Right renal pelvis (tissue), 4 donors: ENCODE measurements around the gene RAB33A. TPM values are rescaled to one million over a fixed set of nuclear protein-coding genes. Genes with fewer than 3 reads are reported as not detected.
"Not testable (repeated sequence)": the region's sequence is repeated elsewhere in the genome, so short reads cannot be mapped to it uniquely, and the experiment has no call there.

Experiments used
- DNase-seq, 4 donors: peaks; one replicate each; pipeline ENCODE4 v3.0.0-alpha.2; 2013; ENCODE audit warnings: low read depth in 4 of 4, low spot score in 3 of 4, missing footprints in 1 of 4
- polyA plus RNA-seq, 4 donors: library from polyadenylated mRNA; unstranded; fragments of 120-200 nt; gene quantifications; one replicate each; pipeline ENCODE4 v1.2.1, GENCODE V29; 2013; ENCODE audit not compliant: insufficient read length in 4 of 4

Gene RAB33A
- polyA plus RNA-seq, 4 donors: 0.33 to 0.71 (median 0.48) TPM

GRCh38 chrX:130224810-130225209 is 53.0 kb downstream of the RAB33A start:
- DNase-seq: no peak

GRCh38 chrX:130228871-130229270 is 57.1 kb downstream of the RAB33A start:
- no peak for DNase-seq

- not testable (repeated sequence) for DNase-seq
Measured at GRCh38 chrX:130231184-130231583, 59.4 kb downstream of the RAB33A start.

Other genes with a start within 250 kb of the RAB33A start
- 10 to 100 TPM; 17.2 to 21.4 (median 18.0) TPM for gene BCORL1, start 189.3 kb upstream of the RAB33A start, polyA plus RNA-seq
- 10 to 100 TPM; 11.4 to 15.2 (median 13.2) TPM for gene ELF4, start 61.5 kb upstream of the RAB33A start, polyA plus RNA-seq
- gene AIFM1, start 6.1 kb upstream of the RAB33A start, polyA plus RNA-seq: 10 to 100 TPM; 88.7 to 95.9 (median 92.2) TPM
- 1 to 10 TPM; 5.6 to 8.1 (median 7.4) TPM for gene ZNF280C, start 96.9 kb downstream of the RAB33A start, polyA plus RNA-seq
- 10 to 100 TPM; 20.7 to 27.0 (median 21.4) TPM for gene SLC25A14, start 168.0 kb downstream of the RAB33A start, polyA plus RNA-seq
- gene GPR119, start 213.7 kb downstream of the RAB33A start, polyA plus RNA-seq: not detected
- gene RBMX2, start 230.0 kb downstream of the RAB33A start, polyA plus RNA-seq: 10 to 100 TPM; 28.1 to 31.7 (median 28.7) TPM